ENCODE data around the gene FGFBP2.
"Not testable (repeated sequence)": the region's sequence is repeated elsewhere in the genome, so short reads cannot be mapped to it uniquely, and the experiment has no call there.

The FGFBP2 gene

DNA sequence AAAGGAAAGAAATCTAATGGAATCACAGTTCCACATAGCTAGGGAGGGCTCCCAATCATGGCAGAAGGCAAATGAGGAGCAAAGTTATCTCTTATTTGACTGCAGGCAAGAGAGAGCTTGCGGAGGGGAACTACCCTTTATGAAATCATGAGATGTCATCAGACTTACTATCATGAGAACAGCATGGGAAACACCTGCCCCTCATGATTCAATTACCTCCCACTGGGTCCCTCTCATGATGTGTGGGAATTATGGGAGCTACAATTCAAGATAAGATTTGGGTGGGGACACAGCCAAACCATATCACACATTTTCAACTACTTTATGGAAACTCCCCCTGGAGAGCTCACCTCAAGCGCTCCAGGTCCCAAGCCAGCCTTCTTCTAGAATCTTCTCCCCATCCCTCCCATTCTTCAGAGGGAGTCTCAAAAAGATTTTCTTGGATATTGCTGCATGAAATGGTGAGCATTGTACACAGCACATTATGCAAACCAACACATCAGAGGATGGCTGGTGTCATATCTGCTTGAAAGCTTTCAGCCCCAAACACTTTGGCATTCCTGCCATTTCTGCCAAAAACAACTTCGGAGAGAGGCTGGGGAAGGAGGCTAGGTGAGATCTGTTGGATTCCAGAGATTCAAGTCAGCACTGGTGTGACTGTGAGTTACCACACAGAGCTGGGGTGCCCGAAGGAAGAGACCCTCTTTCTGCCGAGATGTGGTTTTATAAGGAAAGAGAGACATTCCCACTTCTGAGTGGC is 31.3 kb downstream of the FGFBP2 start:
- no peak for DNase-seq (ENCODE audit: low read depth in 2 of 2, low spot score in 1 of 2)

DNA sequence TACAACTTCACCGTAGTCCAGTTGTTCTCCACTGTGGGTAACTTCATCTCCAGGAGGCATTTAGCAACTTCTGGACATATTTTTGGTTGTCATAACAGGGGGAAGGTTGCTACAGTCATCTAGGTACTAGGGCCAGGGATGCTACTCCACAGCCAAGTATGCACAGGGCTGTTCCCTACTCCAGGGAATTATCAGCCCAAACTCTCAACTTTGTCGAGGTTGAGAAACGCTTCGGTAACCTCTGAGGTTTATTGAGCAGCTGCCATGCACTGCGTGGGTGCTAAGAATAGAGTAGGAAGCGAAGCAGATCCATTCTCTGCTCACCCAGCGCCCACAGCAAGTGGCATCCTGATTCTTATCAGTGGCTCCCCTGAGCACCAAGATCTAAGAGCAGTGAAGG is 32.7 kb downstream of the FGFBP2 start:
- DNase-seq (ENCODE audit: low read depth in 2 of 2, low spot score in 1 of 2) = no peak

DNA sequence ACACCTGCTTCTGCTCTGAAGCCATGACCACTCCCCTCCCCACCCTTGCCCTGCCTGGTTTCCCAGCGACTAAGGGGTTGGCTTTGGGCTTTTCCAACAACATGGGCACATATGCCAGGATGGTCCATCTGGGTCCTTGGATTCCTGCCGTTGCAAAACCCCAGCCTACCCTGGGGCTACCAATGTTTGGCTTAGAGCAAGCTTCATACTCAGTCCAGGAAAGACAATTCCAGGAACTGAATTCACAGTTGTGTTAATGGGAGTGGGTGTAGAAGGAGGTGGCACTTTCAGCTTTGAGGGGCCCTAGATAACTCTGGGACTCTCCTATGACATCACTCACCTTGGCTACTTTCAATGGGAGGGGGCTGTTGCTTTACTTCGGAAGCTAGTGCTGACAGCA is 33.4 kb downstream of the FGFBP2 start:
- DNase-seq (ENCODE audit: low read depth in 2 of 2, low spot score in 1 of 2) = no peak

DNA sequence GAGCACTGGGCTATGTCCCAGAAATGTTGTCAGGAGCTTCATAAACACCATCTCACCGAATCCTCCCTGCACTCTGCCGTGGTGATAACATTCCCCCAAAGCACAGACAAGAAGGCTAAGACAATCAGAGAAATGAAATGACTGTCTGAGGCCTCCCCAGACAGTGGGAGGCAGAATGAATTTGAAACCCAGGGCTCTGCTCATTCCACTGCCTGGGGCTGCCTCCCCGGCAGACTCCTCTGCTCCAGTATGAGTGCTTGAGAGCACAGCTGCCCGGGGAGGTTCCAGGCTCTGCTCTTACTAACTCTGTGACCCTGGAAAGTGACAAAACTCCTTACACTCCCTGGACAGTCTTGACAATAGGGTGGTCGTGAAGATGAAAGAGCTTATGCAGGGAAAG is 34.1 kb downstream of the FGFBP2 start:
- no peak for DNase-seq (ENCODE audit: low read depth in 2 of 2, low spot score in 1 of 2)

DNA sequence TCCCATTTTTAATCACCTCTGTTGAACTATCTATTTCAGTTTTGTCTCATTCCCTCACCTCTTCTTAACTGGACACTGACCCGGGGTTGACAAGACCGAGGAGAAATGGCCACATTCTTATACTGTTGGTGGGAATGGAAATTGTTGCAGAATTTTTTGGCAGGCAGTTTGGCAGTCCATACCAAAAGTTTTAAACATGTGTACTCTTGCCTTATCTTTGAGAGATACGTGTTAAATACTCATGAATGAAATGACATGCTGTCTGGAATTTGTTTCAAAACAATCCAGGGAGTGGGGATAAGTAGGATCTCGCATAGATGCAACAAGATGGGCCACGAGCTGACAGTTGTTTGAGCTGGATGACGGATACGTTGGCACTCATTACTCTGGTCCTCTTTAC is 36.5 kb downstream of the FGFBP2 start:
- no peak for DNase-seq (ENCODE audit: low read depth in 2 of 2, low spot score in 1 of 2)

DNA sequence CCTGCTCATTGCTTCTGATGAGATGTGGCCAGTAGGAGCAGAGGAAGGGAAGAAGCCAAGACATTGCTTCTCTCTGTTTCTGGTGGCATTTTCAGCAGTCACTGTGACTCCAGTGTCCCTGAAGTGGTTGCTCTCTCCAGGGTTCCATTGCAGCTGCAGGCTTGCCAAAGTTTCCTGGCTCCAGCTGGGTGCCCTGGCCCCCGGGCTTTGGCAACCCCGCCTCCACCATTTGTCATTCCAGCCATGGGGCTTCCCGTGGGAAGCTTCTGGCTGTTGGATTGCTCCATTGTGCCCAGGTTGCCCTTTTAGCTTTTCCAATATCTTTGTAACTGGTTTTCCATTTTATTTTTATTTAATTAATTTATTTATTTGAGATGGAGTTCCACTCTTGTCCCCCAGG is 37.1 kb downstream of the FGFBP2 start:
- DNase-seq (ENCODE audit: low read depth in 2 of 2, low spot score in 1 of 2) = no peak

DNA sequence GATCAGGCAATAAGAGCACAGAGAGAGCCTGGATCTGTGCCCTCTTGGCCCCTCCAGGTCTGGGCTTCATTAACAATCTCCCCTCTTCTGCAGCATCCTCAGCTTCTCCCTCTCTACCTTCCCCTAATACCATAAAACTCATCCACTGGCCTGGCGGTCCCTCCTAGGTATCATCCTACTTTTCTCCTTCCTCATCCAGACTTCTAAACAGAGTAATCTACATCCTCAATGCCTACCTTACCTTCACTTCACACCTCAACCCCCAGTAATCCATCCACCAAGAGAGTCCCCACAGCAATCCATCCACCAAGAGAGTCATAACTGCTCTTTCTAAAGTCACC is 41.4 kb downstream of the FGFBP2 start:
- DNase-seq (ENCODE audit: low read depth in 2 of 2, low spot score in 1 of 2) = no peak

DNA sequence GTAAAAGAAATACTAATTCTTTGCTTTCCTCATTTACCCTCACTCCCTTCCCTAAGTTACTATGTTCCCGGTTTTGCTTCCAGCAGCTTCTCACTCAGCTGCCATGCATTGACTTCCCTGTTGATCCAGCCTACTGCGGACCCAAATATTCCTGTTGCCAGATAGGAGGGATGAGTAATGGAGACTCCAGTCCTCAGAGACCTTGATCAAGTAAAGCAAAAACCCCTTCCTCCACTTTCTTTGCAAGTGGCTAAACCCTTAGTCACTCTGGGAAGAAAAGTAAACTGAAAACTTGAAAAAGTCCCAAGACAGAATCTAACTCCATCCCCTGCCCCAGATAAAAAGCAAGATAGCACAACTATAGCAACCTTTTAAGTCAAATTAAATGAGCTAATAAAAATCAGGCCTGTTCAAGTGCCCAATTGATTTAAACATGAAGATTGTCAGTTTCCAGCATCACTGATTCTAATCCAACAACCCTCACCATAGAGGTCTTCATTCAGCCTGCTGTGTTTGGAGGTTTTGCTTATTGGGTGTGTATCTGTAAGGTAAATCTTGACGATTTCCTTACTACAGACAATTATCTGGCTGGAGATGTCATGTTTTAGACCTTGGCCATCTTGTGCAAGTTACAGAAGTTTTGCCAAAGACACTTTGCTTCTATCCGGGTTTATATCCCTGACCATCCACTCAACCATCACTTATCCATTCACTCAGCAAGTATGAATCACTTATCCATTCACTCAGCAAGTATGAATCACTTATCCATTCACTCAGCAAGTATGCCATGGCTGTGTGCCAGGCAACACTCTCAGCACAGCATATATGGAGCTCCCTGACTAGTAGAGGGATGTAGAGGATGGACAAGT is 42.0 kb downstream of the FGFBP2 start:
- no peak for DNase-seq (ENCODE audit: low read depth in 2 of 2, low spot score in 1 of 2)

DNA sequence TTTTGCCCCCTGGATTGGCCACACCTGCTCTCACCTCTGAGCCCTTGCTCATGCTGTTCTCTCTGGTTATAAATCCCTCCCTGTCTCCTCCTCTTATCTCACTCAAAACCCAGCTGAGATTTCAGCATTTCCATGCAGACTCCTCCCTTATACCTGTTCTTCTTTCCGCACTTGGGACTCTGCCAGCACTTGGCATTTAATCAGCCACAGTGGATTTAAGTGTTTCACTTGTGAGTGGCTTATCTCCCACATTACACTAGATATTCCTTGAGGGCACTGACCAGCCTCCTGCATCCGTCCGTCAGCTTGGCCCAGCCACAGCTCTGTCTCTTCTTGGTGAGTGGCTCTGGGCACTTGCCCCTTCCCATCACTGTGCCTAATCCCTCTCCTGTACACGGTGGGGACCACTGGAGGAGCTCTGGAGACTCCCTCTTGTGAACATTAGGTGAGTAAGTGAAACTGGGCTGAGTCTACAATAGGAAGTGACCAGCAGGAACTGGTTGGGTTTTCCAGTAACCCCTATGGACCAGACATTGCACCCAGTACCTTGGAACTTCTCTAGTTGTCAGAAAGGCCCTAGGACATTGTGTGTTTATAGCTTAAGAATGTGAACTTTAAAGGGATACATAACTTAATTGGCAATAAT is 44.4 kb downstream of the FGFBP2 start:
- DNase-seq (ENCODE audit: low read depth in 2 of 2, low spot score in 1 of 2) = no peak

DNA sequence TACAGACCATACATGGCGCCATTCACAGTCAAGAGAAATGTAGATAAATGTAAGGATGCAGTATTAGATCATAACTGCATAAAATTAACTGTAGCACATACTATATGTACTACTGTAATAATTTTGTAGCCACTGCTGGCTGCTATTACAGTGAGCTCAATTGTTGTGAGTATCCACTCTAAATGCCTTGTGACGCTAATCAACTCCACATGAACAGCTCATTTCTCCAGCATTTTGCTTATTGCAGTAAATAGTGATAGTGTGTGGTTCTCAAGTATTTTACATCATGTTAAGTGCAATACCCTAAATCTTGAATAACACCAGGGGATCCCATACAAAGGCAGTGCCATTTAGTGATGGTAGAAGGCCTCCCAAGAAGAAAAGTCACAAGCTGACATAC is 45.7 kb downstream of the FGFBP2 start:
- DNase-seq (ENCODE audit: low read depth in 2 of 2, low spot score in 1 of 2) = no peak

DNA sequence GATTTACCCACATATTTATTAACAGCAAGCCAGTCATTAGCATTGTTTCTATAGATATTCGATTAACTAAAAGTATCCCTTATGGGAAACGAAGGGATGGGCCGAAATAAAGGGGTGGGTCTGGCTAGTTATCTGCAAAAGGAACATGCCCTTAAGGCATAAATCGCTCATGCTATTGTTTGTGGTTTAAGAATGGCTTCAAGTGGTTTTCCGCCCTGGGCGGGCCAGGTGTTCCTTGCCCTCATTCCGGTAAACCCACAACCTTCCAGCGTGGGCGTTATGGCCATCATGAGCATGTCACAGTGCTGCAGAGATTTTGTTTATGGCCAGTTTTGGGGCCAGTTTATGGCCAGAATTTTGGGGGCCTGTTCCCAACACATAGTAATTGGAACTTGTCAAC is 46.6 kb downstream of the FGFBP2 start:
- not testable (repeated sequence) for DNase-seq (ENCODE audit: low read depth in 2 of 2, low spot score in 1 of 2)

DNA sequence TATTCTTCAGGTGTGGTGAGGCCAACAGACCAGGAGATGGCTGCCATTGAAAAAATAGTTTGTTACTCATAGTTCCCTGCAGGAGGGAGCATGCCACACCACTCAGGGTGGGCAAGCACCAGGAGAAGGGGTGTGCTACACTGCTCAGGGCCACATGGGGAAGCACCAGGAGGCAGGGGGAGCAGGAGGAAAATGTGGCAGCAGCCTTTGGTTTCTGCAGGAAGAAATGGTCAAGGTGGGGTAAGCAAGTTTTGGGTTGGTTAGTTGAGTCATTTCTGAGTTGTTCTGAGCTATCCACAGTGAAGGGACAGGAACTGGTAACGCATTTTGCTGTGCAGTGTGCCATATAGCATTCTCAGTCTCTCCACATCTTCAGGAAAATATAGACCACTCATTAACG is 48.2 kb downstream of the FGFBP2 start:
- no peak for DNase-seq (ENCODE audit: low read depth in 2 of 2, low spot score in 1 of 2)

DNA sequence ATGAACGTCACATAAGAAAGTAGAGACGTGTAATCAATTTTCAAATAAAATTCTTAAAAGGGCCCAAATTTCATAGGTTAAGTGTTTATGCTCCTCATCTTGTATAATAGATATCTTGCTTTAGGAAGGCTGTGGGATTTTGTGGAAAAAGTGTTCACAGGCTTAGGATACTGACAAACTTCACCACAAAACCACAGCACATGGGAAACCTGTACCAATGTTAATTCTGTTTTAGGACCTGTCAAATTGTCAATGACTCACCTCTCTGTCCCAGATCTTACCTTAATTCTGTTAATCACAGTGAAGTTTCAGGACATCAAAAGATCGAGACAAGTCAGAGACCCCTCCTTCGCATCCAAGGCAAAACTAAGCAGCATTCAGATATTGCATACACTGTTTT is 48.7 kb downstream of the FGFBP2 start:
- no peak for DNase-seq (ENCODE audit: low read depth in 2 of 2, low spot score in 1 of 2)

DNA sequence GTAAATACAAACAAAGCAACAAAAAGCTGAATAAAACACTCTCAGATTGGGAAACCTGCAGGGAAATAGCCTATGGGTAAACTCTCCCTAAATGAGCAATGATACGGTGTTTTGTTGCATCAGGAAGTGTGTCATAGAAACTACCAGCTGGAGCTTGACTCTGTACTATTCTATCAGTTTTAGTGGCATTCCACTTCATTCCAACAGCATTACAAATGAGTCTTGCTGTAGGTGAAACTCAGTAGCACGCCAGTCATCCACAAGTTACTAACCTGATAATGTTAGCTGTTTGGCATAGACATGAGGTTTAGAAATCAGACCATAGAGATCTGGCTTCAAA is 49.4 kb downstream of the FGFBP2 start:
- DNase-seq (ENCODE audit: low read depth in 2 of 2, low spot score in 1 of 2) = no peak

DNA sequence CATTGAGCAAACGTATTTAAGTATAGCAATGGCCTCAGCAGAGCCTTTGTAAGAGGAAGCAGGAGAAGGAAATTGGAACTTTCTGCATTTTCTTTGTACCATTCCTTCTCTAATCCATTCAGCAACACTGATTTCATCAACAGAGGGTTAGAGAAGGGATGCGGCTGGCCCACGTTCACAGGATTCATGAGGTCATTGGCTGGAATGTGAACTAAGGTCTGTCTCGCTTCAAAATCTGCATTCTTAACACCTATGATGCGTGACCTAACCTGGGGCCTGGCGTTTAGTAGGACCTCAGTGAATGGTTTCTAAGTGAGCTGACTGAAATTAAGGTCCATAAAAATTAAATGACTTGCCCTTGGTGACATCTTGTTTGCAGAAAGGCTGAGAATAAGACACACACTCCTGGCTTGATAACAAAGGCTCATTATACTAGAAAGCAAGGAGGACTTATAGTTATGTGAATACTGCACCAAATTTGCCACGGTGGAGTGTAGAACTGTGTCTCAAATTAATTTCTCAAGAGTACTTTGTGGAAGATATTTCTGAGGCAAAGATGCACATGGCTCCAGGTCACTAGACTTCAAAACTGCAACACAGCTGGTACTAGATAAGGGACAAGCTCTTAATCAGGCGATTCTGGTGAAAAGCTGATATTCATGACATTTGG is 49.9 kb downstream of the FGFBP2 start:
- DNase-seq (ENCODE audit: low read depth in 2 of 2, low spot score in 1 of 2) = no peak

DNA sequence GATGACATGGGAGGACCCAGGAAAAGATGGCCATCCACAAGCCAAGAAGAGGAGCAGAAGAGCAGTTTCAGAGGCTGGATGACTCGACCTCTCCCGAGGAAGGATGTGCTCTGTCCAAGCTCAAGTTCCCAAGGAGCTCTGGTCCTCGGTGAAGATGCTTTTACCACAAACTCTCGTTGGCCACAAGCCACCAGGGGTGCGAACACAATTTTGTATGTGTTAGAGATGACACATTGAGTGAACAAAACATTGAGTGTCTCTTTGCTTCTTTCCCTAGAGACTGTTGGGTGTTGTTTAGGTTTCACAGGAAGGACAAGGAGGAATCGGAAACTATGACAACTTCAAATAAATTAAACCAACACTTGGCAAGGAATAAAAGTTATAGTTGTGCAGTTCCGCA is 50.7 kb downstream of the FGFBP2 start:
- DNase-seq (ENCODE audit: low read depth in 2 of 2, low spot score in 1 of 2) = no peak

Data from stimulated activated CD8-positive, alpha-beta memory T cell treated with anti-CD3 and anti-CD28 coated beads, Interleukin-4, amount 100 ng/mL, for 1 hour (primary cell).